ENCODE data around the gene RPN2.

Gene RPN2

GRCh38 chr20:37200926-37201826 lies 22.0 kb downstream of the RPN2 start:
- peaks cover 40% of the 10 kb centered on the region for H3K36me3 ChIP-seq (ENCODE audit: control insufficient read depth, insufficient read depth, low read length)
- TF ChIP-seq CTCF (IDR thresholded peaks at IDR 0.05; ENCODE audit: insufficient read depth, low read length, poor library complexity, severe bottlenecking) = no peak
- no peak for DNase-seq (ENCODE audit: extremely low read depth, insufficient read length)
- H3K4me3 ChIP-seq (replicated peaks; ENCODE audit: low read depth, low read length) = no peak overlapping the region
- no peaks in the 10 kb centered on the region for H3K27me3 ChIP-seq (replicated peaks; ENCODE audit: control insufficient read depth, insufficient read depth, low read length)

DNA sequence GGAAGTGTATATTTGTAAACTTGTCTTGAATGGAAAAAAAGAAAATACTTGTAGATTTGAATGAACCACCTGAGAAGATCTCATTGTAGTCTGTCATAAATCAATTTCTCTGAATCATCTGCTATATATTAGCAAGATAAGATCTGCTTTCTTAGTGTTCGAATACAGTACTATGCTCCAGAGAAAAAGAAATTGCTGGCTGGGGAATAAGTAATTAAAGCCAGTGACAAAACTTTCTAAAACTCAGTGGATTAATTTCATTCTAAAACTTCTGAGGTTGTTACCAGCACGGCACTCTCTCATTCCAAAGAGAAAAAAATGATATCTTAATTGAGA lies 22.7 kb downstream of the RPN2 start:
- no peaks in the 10 kb centered on the region for H3K27me3 ChIP-seq (replicated peaks; ENCODE audit: control insufficient read depth, insufficient read depth, low read length)
- TF ChIP-seq CTCF (IDR thresholded peaks at IDR 0.05; ENCODE audit: insufficient read depth, low read length, poor library complexity, severe bottlenecking) = no peak
- H3K4me3 ChIP-seq (replicated peaks; ENCODE audit: low read depth, low read length) = no peak overlapping the region
- DNase-seq (ENCODE audit: extremely low read depth, insufficient read length) = no peak
- H3K36me3 ChIP-seq (ENCODE audit: control insufficient read depth, insufficient read depth, low read length) = peaks cover 38% of the 10 kb centered on the region

DNA sequence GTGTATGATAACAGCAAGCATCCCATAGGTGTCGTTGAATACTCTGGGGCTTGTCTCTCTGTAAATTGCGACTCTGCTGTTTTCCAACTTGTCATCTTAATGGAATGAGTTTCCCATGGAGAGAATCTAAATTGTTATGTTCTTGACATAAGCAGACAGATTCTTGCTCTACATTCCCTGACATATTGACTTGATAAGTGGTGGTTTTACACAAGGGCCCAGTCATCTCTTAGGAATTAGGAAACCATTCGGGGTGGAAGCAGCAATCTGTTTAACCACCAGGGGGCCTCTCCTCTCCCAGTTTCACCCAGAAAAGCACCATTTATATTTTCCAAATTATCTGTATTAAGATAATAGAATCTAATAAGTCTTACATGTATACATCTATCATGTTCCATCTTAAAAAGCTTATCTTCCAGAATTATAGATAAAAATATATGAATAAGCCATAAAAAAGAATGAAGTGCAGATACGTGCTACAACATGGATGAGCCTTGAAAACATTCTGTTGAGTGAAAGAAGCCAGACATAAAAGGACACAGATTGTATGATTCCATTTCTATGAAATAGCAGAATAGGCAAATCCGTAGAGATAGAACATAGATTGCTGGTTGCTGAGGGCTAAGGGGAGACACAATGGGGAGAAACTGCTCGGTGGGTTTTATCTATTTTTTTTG lies 23.3 kb downstream of the RPN2 start:
- no peaks in the 10 kb centered on the region for H3K27me3 ChIP-seq (replicated peaks; ENCODE audit: control insufficient read depth, insufficient read depth, low read length)
- H3K36me3 ChIP-seq (ENCODE audit: control insufficient read depth, insufficient read depth, low read length) = peaks cover 39% of the 10 kb centered on the region
- no peak overlapping the region for H3K4me3 ChIP-seq (replicated peaks; ENCODE audit: low read depth, low read length)
- DNase-seq (ENCODE audit: extremely low read depth, insufficient read length) = no peak
- peak; percentile 68 for TF ChIP-seq CTCF (IDR thresholded peaks at IDR 0.05; ENCODE audit: insufficient read depth, low read length, poor library complexity, severe bottlenecking)

DNA sequence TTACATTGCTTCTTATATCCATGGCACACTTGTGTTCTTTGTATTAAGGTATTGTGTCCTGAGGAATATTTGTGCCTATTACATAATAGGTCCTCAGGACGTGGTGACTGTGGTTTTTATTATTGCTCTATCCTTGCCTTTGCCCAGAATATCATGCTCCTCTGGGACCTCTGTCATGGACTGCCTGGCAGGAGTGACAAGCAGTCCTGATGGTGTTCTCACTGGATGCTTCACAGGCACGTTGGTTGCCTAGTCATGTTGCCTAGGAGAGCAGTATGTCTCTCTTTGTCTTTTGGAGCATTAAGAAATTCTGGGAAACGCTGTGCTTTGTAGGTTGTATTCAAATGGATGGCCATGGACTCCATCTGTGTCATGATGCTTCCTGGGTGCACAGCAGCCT lies 24.9 kb downstream of the RPN2 start:
- Histone ChIP-seq H3K4me3 (replicated peaks; ENCODE audit: low read depth, low read length) (no peak overlapping the region), H3K27me3 (replicated peaks; ENCODE audit: control insufficient read depth, insufficient read depth, low read length) (no peaks in the 10 kb centered on the region), H3K36me3 (ENCODE audit: control insufficient read depth, insufficient read depth, low read length) (peaks cover 34% of the 10 kb centered on the region)
- TF ChIP-seq CTCF (IDR thresholded peaks at IDR 0.05; ENCODE audit: insufficient read depth, low read length, poor library complexity, severe bottlenecking) = no peak
- no peak for DNase-seq (ENCODE audit: extremely low read depth, insufficient read length)

GRCh38 chr20:37205130-37205529 lies 26.0 kb downstream of the RPN2 start:
- H3K36me3 ChIP-seq (ENCODE audit: control insufficient read depth, insufficient read depth, low read length) = peaks cover 32% of the 10 kb centered on the region
- TF ChIP-seq CTCF (IDR thresholded peaks at IDR 0.05; ENCODE audit: insufficient read depth, low read length, poor library complexity, severe bottlenecking) = no peak
- no peak for DNase-seq (ENCODE audit: extremely low read depth, insufficient read length)
- H3K4me3 ChIP-seq (replicated peaks; ENCODE audit: low read depth, low read length) = no peak overlapping the region
- H3K27me3 ChIP-seq (replicated peaks; ENCODE audit: control insufficient read depth, insufficient read depth, low read length) = no peaks in the 10 kb centered on the region
